Measurements from ENCODE around the gene PCSK5.
A peak's percentile ranks its signal among the peaks of the same experiment; 100 is the strongest.

The PCSK5 gene

DNA sequence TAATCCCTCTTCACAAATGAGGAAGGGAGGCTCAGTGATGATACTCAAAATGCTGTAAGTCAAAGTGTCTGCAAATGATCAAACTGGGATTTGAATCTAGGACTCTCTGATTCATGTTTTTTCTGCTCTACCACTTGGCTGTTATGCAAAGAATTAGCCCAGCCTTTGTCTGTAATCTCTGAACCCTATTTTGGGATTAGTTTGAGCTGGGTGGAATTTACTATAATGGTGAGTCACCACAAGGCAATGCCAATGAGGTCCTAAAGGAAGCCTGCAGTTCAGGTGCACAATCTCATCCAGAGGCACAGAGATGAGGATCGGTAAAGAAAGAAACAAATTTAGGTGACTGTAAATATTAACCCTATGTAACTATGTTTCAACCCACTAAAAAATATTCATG lies 474.6 kb downstream of the PCSK5 start:
- intact Hi-C loops (cut with DNase I), result no loop called here
- DNase-seq, result no peak

DNA sequence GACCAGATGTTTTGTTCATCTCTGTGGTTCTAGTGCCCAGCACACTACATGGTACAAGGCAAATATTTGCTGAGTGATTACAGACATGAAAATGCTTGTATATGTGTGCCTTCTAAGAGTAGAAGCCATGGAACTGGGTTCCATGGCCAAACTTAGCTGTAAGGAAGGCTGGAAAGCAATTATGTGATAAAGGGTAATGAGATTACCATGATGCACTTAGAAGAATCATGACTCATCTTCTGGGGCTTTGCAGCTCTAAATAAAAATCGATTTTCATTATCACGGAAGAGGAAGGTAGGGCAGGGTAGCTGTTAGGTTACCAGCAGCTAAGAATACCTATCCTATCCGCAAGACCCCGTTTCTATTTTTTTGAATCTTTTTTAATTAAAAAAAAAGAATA lies 475.8 kb downstream of the PCSK5 start:
- intact Hi-C loops (cut with DNase I), result no loop called here

DNA sequence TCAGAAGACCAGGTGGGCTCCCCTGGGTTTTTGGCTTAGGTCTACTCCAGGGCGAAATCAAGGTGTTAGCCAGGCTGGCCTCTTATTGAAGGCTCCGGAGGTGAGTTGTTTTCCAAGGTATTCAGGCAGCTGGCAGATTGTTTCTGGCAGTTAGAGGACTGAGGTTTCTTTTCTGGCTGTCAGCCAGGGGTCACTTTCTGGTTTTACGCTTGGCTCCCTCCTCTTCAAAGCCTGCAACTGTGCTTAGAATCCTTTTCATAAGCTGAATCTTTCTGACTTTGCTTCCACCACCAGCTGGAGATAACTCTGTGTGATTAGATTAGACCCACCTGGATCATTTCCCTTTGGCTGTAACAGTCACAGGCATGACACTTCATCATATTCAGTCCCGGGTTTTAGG lies 479.1 kb downstream of the PCSK5 start:
- intact Hi-C loops (cut with DNase I), result no loop called here
- DNase-seq, result no peak

More for the DNA sequence above, 475.8 kb downstream of the PCSK5 start:
- DNase-seq, result no peak

DNA sequence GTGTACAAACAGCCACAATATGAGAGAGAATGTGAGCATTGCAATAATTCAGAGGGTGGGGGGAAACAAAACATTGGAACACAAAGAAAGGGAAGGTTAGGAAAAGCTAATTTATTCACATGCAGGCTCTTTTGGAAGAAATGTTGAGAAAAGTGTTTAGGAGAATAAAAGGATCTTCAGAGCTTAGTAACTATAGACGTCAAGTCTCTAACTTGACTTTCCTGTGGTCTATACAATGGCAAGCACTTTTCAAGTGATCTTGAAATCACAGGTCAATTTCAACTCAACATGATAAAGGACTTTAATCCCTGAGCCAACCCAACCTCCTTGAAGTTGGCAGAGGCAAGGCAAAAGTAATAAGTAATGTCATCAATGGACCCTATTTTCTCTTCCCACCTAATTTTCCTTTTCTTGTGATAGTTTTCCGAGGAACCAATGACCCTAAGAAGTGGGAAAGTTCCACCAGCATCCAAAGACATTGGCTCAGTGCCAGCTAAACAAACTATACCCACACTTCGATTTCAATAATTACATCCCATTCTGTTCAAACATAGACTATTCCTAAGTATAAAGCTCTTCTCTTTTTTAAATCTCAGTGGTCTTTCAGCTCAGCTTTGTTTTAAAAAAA lies 480.0 kb downstream of the PCSK5 start:
- intact Hi-C loops (cut with DNase I), result no loop called here
- no peak for DNase-seq

DNA sequence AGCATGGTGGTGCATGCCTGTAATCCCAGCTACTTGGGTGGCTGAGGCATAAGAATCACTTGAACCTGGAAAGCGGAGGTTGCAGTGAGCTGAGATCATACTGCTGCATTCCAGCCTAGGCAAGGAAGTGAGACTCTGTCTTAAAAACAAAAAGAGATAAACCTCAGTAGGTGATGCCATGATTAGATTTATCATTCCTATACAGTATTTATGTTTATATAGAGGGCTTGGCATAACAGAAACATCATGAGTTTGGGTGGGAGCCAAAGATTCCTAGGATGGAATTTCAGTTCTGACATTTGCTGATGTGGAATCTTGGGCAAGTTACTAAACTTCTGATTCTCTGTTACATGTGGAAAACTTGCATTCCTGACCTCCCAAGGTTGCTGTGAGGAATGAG lies 481.4 kb downstream of the PCSK5 start:
- intact Hi-C loops (cut with DNase I), result no loop called here
- DNase-seq, result no peak

DNA sequence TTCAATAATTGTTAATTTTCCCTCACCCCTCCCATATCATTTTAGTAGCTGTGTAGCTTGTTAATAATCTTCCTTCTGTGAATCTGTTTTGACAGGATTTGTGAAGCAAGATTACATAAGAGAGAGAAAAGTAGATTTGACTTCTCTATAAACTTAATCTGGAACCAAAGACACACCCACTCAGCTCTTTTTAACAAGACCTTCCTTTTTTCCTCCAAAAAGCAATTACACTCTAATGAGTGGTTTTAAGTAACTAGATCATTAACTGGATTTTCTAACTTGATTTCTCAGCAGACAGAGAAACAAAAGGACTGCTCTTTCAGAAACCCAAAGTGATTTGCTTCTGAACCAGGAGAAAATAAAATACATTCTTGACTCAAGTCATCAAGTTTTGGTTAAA lies 481.9 kb downstream of the PCSK5 start:
- intact Hi-C loops (cut with DNase I), result no loop called here
- DNase-seq, result no peak

DNA sequence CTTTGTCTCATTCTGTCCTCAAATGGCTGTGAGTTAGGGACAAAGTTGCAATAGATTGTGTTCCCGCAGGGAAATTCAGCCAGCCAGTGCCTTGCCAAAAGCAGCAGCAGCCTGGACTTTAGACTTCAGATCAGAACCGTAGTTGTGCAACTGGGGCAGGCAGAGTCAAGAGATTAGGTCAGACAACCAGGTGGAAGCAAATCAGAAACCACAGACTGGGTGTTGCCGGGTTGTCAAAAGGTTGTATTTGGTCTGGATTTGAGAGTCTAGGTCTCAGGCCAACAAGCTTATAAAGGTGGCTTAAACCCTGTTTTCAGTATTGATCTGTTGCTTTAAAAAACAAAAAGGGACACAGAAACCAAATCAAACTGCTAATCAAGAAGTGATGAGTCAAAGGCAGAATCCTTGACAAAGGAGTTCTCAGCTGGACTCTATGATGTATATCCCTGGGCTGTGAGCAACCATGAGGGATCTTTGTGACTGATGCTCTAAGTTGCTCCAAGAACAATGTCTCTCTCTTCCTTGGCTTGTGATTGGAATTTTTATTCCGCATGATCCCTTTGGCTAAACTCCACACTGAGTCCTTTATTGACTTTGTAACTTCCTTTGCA lies 482.8 kb downstream of the PCSK5 start:
- no peak for DNase-seq
- intact Hi-C loops (cut with DNase I), result no loop called here

DNA sequence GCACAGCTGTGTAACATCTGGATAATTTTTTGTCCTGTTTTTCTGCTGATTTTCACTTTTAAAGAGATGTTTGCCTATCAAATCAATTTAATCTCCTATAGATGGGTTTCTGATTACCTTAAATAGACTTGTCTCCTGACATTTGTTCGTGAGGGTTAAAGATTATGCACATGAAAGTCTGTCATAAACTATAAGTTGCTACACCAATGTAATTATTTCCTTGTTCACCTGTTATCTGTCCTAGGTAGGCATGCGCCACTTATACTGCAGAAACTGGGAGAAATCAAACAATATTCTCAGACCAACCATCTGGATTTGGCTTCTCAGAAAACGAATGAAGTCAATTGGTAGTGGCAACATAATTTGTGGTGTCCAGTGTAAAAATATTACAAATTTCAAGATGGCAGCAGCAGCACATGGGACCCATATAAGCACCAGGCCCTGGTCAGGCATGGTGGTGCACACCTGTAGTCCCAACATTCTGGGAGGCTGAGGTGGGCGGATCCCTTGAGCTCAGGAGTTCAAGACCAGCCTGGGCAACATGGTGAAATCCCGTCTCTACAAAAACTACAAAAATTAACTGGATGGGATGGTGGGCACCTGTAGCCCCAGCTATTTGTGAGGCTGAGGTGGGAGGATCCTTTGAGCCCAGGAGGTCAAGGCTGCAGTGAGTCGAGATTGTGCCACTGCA lies 483.5 kb downstream of the PCSK5 start:
- intact Hi-C loops (cut with DNase I), result no loop called here
- DNase-seq, result no peak

DNA sequence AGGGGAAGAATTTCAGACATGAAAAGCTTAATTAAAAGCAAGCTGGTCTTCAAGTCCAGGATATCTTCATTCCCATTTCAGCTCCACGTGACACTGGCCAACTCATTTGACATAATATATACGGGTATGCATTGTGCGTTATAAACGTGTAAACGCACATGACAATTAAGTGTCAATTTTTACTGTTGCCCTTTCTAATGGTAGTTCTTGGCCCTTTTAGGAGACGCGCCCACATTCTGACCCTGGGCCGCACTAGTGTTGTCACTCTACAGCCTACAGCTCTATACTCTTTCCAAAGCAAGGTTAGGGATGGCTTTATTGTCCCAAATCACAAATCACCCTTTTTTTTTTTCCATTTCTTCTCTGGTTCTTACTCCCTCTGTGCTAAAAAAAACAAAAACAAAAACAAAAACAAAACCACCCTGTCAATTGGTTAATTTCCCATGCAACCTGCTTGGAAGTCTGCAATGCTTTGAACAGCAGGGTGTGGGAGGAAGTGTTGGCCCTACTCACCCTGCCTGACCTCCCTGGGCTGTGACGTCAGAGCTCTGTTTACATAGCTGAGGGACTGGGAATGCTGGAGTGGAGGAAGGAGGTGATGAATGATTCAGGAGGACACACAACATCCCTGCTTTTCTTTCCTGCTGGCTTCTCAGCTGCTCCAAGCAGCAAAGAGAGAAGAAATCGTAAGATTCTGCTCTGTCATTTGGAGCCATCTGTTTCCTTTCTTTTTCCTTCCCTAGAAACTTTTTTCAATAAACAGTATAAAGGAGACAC lies 484.5 kb downstream of the PCSK5 start:
- intact Hi-C loops (cut with DNase I), result no loop called here
- DNase-seq, result no peak

DNA sequence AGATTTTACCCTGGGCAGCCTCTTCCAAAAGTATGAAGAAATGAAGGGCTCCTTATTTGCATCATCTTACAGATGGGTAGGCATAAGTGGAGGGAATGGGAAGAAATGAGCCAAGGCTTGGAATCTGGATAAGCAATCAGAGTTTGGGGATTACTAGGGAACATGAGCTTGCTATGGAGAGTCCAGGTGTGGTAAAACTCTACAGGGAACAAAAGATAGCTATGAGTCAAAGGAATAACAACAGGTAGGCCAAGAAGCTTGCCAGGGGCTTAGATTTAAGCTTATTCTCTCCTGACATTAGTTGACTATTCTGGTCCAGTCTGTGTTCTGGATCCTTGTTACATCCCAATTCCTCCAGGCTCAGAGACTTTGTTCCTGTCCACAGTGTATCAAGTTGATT lies 487.3 kb downstream of the PCSK5 start:
- DNase-seq, result no peak
- intact Hi-C loops (cut with DNase I), result no loop called here

DNA sequence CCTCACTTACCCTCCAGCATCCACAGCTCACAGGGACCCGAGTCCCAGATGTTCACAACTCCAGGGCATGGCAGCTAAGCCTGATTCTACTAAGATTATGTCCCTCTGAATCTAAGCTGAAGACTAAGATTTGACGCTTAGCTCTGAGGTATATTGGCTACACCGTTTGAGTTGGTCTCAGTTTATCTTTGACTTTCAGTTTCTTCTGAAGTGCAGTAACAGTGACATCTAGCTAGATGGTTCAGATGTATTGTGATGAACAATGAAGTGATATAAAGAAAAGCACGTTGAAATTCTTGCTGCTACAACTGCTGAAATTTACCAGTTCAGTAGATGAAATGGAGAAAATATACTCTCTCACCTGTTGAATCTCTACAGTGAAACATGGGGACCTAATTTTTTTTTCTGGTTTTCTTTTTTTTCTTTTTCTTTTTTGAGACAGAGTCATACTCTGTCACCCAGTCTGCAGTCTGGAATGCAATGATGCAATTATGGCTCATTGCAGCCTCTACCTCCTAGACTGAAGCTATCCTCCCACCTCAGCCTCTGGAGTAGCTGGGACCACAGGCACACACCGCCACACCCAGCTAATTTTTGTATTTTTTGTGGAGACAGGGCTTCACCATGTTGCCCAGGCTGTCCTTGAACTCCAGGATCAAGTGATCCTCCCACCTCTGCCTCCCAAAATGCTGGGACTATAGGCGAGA lies 488.0 kb downstream of the PCSK5 start:
- intact Hi-C loops (cut with DNase I), result no loop called here
- no peak for DNase-seq

DNA sequence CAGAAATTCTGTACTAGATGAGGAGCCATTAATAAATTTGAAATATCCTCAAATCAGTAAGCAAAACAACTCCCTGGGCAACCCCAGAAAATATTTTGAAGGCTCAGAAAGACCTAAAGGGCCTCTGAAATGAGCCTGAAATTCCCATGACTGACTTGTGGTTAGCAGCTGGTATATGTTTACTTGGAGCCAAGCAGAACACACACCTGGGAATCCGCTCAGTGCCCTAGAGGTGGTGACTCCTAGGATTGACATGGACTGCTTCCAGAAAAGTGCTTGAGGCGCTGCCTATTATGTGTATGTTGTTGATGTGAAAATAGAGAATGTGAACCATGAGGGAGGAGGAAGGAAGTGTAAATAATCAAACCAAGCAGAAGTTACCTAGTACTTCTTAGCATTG lies 489.0 kb downstream of the PCSK5 start:
- intact Hi-C loops (cut with DNase I), result no loop called here
- DNase-seq, result no peak

DNA sequence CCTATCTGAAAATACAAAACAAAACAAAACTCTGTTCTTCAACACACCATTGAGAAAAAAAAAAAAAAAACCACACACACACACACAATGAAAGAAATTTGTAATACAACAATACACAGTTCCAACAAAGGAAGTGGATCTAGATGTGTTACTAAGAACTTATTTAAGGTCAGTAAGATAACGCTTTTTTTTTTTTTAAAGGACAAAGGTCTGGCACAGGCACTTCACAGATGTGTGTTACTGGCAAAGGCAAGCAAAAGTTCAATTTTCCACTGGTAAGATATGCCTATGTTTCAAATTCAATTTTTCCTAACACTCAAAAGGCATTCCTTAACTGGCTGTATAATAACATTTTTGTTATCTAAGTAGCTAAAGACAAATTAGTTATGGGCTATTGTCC lies 500.2 kb downstream of the PCSK5 start:
- no peak for DNase-seq
- intact Hi-C loops (cut with DNase I), result loop anchor here (10.0 kb wide), 1 partner anchor 1306 kb away; the partner anchor contains the start of genes NMRK1 and OSTF1

DNA sequence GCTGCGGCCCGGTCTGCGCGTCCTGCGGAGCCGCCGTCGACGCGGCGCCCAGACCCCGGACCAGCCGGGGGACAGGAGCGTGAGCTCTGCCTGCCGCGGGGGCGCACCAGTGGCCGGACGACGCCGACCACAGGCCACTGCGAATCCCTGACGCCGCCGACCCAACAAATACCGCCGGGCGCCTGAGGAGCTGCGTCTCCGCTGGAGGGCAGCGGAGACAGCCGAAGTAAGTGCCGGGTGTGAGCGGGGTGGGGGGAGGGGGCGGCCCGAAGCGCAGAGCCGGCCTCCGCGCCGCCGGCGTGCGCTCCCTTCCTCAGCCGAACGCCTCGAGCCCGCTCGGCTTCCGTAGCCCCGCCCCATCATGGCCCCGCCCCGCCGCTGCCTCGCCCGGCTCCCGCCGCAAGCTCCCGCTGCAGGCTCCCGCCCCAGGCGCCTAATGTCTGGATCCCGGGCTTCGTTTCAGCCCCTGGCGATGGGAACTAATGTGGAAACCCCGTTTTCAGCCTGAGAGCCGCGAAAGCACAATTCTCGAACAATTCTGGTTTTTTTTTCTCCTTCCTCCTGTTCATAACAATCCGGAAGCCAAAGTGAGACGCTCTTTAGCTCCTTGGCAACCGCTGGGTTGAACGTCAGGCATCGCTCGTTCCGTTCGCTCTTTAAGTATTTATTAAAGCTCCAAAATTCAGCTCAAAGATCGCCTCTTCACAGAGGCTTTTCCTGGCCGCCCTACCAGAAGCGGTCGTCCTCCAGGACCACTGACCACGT lies 503.9 kb downstream of the PCSK5 start, which contains the start of gene RFK:
Gene RFK (minus strand): TSS at position 232 of the 765 bp plus-strand sequence. CDS start 255 bp downstream, outside the sequence.
- DNase-seq, result peak; percentile 86 to 98 (median 94)
- intact Hi-C loops (cut with DNase I), result loop anchor here (10.0 kb wide), 1 partner anchor 1310 kb away; the partner anchor contains the start of genes NMRK1 and OSTF1

DNA sequence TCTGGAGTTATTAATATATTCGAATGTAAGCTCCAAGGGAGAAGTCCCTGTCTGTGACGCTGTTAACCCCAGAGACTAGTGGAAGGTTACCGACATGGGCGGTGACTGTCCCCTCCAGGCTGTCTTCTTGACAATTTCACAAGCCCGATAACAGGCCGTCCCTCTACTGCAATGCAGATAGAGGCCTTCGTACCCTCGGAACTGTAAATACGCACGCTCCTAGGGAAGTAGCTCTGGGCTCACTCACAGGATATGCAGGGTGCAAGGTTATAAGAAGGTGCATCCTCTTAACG lies 504.4 kb downstream of the PCSK5 start:
- intact Hi-C loops (cut with DNase I), result loop anchor here (10.0 kb wide), 1 partner anchor 1310 kb away; the partner anchor contains the start of genes NMRK1 and OSTF1
- peak in 7 of 10 donors; percentile 14 to 87 (median 38) for DNase-seq

DNA sequence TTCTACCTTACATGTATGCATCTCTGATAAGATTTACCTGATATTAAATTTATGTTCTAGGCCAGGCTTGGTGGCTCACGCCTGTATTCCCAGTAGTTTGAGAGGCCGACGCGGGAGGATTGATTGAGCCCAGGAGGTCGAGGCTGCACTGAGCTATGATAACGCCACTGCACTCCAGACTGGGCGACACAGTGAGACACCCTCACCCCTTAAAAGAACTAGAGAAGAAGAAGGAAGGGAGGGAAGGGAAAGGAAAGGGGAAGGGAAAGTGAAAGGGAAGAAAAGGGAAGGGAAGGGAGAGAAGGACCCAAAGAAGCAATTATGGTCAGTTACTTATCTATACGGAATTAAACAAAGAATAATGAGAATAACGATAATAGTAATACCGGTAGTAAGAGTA lies 504.9 kb downstream of the PCSK5 start:
- intact Hi-C loops (cut with DNase I), result loop anchor here (10.0 kb wide), 1 partner anchor 1311 kb away; the partner anchor contains the start of genes NMRK1 and OSTF1

DNA sequence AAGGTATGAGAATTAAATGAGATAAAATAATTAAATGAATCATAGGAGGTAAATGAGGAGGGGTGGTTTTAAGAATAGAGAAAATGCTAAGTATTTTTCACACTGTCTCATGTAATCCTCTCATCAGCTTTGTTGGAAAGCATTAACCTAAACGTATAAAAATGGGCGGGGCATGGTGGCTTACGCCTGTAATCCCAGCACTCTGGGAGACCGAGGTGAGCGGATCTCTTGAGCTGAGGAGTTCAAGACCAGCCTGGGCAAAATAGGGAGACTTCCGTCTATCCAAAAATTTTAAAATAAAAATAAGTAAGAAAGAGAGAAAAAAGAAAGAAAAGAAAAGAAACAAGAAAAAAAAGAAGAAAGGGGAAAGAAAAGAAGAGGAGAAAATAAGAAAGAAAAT lies 505.7 kb downstream of the PCSK5 start:
- intact Hi-C loops (cut with DNase I), result loop anchor here (10.0 kb wide), 1 partner anchor 1311 kb away; the partner anchor contains the start of genes NMRK1 and OSTF1
- no peak for DNase-seq

More for the DNA sequence above, 504.9 kb downstream of the PCSK5 start:
- no peak for DNase-seq

DNA sequence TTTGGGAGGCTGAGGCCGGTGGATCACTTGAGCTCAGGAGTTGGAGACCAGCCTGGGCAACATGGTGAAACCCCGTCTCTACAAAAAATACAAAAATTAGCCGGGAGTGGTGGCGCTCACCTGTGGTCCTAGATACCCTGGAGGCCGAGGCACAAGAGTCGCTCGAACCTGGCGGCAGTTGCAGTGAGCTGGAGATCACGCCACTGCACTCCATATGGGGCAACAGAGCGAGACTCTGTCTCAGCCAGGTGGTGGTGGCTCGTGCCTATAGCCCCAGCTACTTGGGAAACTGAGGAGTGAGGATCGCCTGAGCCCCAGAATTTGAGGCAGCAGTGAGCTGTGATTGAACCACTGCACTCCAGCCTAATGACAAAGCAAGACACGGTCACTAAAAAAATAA lies 506.1 kb downstream of the PCSK5 start:
- peak in 1 of 10 donors; percentile 60 for DNase-seq
- intact Hi-C loops (cut with DNase I), result loop anchor here (10.0 kb wide), 1 partner anchor 1312 kb away; the partner anchor contains the start of genes NMRK1 and OSTF1

DNA sequence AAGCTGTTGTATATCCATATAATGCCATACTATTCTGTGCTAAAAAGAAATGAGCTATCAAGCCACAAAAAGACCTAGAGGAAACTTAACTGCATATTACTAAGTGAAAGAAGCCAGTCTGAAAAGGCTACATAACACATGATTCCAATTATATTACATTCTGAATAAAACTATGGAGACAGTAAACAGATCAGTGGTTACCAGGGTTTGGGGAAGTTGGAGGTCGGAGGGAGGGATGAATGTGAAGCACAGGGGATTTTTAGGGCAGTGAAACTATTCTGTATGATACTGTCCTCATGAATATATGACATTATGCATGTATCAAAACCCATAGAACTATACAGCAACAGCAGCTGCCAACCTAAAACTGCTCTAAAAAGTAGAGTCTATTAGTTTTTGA lies 509.4 kb downstream of the PCSK5 start:
- intact Hi-C loops (cut with DNase I), result loop anchor here (5.0 to 10.0 kb wide), 3 partner anchors 302 to 1315 kb away; partner anchors contain the start of genes NMRK1 and OSTF1
- no peak for DNase-seq

Data from posterior cingulate gyrus (tissue), 11 donors.